ENCODE measurements around the gene CAMK2G. TPM values are rescaled to one million over a fixed set of nuclear protein-coding genes. Genes with fewer than 3 reads are reported as not detected.
A peak's percentile ranks its signal among the peaks of the same experiment; 100 is the strongest.
"Not testable (repeated sequence)": the region's sequence is repeated elsewhere in the genome, so short reads cannot be mapped to it uniquely, and the experiment has no call there.

The CAMK2G gene
- total and polyA plus RNA-seq, 7 donors: 14.4 to 221 (median 153) TPM

GRCh38 chr10:73797324-73798025, 76.9 kb downstream of the CAMK2G start:
- Histone ChIP-seq H3K27me3 (no peaks in the 10 kb centered on the region), H3K36me3 (peaks cover 51 to 100% (median 85%) of the 10 kb centered on the region in 4 donors), H3K9me3 (no peaks in the 10 kb centered on the region), H3K27ac (no peak overlapping the region), H3K4me1 (no peaks in the 10 kb centered on the region), H3K4me3 (no peak overlapping the region)
- 93% methylated on average over 19 of the region's 19 CpGs for WGBS, 2 donors
- peak; percentile 64 for DNase-seq
- intact Hi-C loops (cut with DNase I): no loop called here
- TF ChIP-seq EP300 (IDR thresholded peaks at IDR 0.05) (no peak), POLR2AphosphoS5 (IDR thresholded peaks at IDR 0.05) (no peak), POLR2A (IDR thresholded peaks at IDR 0.05) (no peak)
- TF ChIP-seq, protein P1, sequence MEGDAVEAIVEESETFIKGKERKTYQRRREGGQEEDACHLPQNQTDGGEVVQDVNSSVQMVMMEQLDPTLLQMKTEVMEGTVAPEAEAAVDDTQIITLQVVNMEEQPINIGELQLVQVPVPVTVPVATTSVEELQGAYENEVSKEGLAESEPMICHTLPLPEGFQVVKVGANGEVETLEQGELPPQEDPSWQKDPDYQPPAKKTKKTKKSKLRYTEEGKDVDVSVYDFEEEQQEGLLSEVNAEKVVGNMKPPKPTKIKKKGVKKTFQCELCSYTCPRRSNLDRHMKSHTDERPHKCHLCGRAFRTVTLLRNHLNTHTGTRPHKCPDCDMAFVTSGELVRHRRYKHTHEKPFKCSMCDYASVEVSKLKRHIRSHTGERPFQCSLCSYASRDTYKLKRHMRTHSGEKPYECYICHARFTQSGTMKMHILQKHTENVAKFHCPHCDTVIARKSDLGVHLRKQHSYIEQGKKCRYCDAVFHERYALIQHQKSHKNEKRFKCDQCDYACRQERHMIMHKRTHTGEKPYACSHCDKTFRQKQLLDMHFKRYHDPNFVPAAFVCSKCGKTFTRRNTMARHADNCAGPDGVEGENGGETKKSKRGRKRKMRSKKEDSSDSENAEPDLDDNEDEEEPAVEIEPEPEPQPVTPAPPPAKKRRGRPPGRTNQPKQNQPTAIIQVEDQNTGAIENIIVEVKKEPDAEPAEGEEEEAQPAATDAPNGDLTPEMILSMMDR (IDR thresholded peaks at IDR 0.05): no peak

DNA sequence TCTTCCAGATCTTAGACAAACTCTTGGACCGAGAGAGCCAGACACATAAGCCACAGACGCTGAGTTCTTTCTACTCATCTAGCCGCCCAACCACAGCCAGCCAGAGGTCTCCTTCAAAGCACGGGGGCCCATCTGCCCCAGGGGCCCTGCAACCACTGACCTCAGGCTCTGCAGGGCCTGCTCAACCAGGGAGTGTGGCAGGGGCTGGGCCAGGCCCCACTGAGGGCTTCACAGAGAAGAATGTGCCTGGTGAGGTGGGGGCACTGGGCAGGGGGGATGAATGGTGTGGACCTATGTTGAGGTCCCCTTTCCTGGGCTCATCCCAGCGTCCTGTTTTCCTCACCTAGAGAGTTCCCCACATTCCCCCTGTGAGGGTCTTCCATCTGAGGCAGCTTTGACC, 77.6 kb downstream of the CAMK2G start:
- peak; percentile 60 for DNase-seq
- Histone ChIP-seq H3K9me3 (no peaks in the 10 kb centered on the region), H3K4me3 (no peak overlapping the region), H3K27me3 (no peaks in the 10 kb centered on the region), H3K27ac (no peak overlapping the region), H3K4me1 (no peaks in the 10 kb centered on the region), H3K36me3 (peaks cover 51 to 100% (median 86%) of the 10 kb centered on the region in 4 donors)
- no peak for TF ChIP-seq POLR2A (IDR thresholded peaks at IDR 0.05)
- TF ChIP-seq, protein P1 (IDR thresholded peaks at IDR 0.05): no peak
- WGBS, 2 donors: 89 to 94% methylated on average over 5 of the region's 5 CpGs
- intact Hi-C loops (cut with DNase I): no loop called here

GRCh38 chr10:73796035-73796434, 78.3 kb downstream of the CAMK2G start:
- H3K9me3 ChIP-seq; H3K4me3 ChIP-seq; H3K4me1 ChIP-seq; H3K27me3 ChIP-seq; intact Hi-C loops (cut with DNase I); DNase-seq; H3K27ac ChIP-seq: not testable (repeated sequence)
- peaks cover 51 to 100% (median 86%) of the 10 kb centered on the region in 4 donors for H3K36me3 ChIP-seq
- 96 to 97% methylated on average over 8 of the region's 8 CpGs for WGBS, 2 donors

GRCh38 chr10:73795491-73795890, 78.9 kb downstream of the CAMK2G start:
- intact Hi-C loops (cut with DNase I); H3K4me1 ChIP-seq; H3K4me3 ChIP-seq; H3K27ac ChIP-seq; H3K27me3 ChIP-seq; H3K9me3 ChIP-seq; DNase-seq: not testable (repeated sequence)
- peaks cover 53 to 100% (median 86%) of the 10 kb centered on the region in 4 donors for H3K36me3 ChIP-seq
- WGBS, 2 donors: 95 to 96% methylated on average over 10 of the region's 10 CpGs

- TF ChIP-seq EP300 (IDR thresholded peaks at IDR 0.05) (no peak), POLR2AphosphoS5 (IDR thresholded peaks at IDR 0.05) (no peak), POLR2A (IDR thresholded peaks at IDR 0.05) (no peak)
- TF ChIP-seq, protein P1 (IDR thresholded peaks at IDR 0.05): no peak
- WGBS, 2 donors: 93 to 94% methylated on average over 5 of the region's 5 CpGs
- intact Hi-C loops (cut with DNase I): no loop called here
- H3K27me3 ChIP-seq: no peaks in the 10 kb centered on the region
- peaks cover 0 to 4% (median under 1%) of the 10 kb centered on the region in 4 donors for H3K4me1 ChIP-seq
- H3K4me3 ChIP-seq: no peak overlapping the region
- peaks cover 64 to 98% (median 90%) of the 10 kb centered on the region in 4 donors for H3K36me3 ChIP-seq
- no peak for DNase-seq
- no peak overlapping the region for H3K27ac ChIP-seq
- H3K9me3 ChIP-seq: no peaks in the 10 kb centered on the region
Measured at GRCh38 chr10:73793456-73793855, 80.9 kb downstream of the CAMK2G start.
